ENCODE measurements around the gene FGFBP1. TPM values are rescaled to one million over a fixed set of nuclear protein-coding genes. Genes with fewer than 3 reads are reported as not detected.

FGFBP1 gene
- total and polyA plus RNA-seq, 2 donors (not counting 3 experiments of a cell fraction or from before 2014, with no cell fraction given), result not detected

- H4K20me1 ChIP-seq (replicated peaks; ENCODE audit: control insufficient read depth, extremely low read depth, insufficient read depth, low read length), result no peaks in the 10 kb centered on the region
- H3K27ac ChIP-seq (ENCODE audit: insufficient read depth, low read depth, low read length), result no peak overlapping the region
- intact Hi-C loops (cut with micrococcal nuclease), result no loop called here
- DNase-seq (ENCODE audit: low read depth, low spot score) (no peak), FAIRE-seq (no peak)
- no peaks in the 10 kb centered on the region for H3K27me3 ChIP-seq (ENCODE audit: control insufficient read depth in 2 of 2, insufficient read depth in 2 of 2, low read length in 2 of 2)
- H3K36me3 ChIP-seq (ENCODE audit: control insufficient read depth in 2 of 2, extremely low read depth in 1 of 2, insufficient read depth in 2 of 2, low read length in 2 of 2), result no peaks in the 10 kb centered on the region
- H3K4me2 ChIP-seq (ENCODE audit: insufficient read depth, low read length), result no peak overlapping the region
- dilution Hi-C loops (cut with MboI; ENCODE audit: extremely low pct_ligation_motif_present, low sequenced_read_pairs), result no loop called here
- no peak overlapping the region for H2AFZ ChIP-seq (ENCODE audit: low read depth, low read length)
- no peak overlapping the region for H3K9ac ChIP-seq (replicated peaks; ENCODE audit: extremely low read depth, insufficient read depth, low read length)
- H3K9me1 ChIP-seq (replicated peaks; ENCODE audit: control insufficient read depth, extremely low read depth, insufficient read depth, low read length), result no peaks in the 10 kb centered on the region
- no peak overlapping the region for H3K4me3 ChIP-seq (replicated peaks in 1 of 3; ENCODE audit: insufficient read depth in 1 of 3, low read depth in 1 of 3, low read length in 3 of 3)
- no peak for TF ChIP-seq FOS (IDR thresholded peaks at IDR 0.05; ENCODE audit: borderline replicate concordance, insufficient read depth, low read length)
- no peaks in the 10 kb centered on the region for H3K79me2 ChIP-seq (ENCODE audit: control insufficient read depth, insufficient read depth, low read length)
- BruUV-seq (replicated peaks), result no TSS peak
- no peaks in the 10 kb centered on the region for H3K9me3 ChIP-seq (replicated peaks; ENCODE audit: control insufficient read depth, insufficient read depth, low read length)
- no peaks in the 10 kb centered on the region for H3K4me1 ChIP-seq (ENCODE audit: control insufficient read depth, extremely low read depth, insufficient read depth, low read length)
- ChIA-PET CTCF (interaction anchor here (1.5 to 5.2 kb wide), 5 partner anchors 9 to 300 kb away, joined by 3 to 58 read pairs (median 13); no protein-coding TSS in a partner anchor), POLR2A (no interaction called here)
Observed at GRCh38 chr4:15965325-15965724, 26.8 kb upstream of the FGFBP1 start.

GRCh38 chr4:15964159-15964558 lies 25.6 kb upstream of the FGFBP1 start:
- Histone ChIP-seq H3K4me2 (ENCODE audit: insufficient read depth, low read length) (no peak overlapping the region), H3K27me3 (ENCODE audit: control insufficient read depth in 2 of 2, insufficient read depth in 2 of 2, low read length in 2 of 2) (no peaks in the 10 kb centered on the region), H3K27ac (ENCODE audit: insufficient read depth, low read depth, low read length) (no peak overlapping the region), H3K4me3 (replicated peaks in 1 of 3; ENCODE audit: insufficient read depth in 1 of 3, low read depth in 1 of 3, low read length in 3 of 3) (no peak overlapping the region), H4K20me1 (replicated peaks; ENCODE audit: control insufficient read depth, extremely low read depth, insufficient read depth, low read length) (no peaks in the 10 kb centered on the region), H3K36me3 (ENCODE audit: control insufficient read depth in 2 of 2, extremely low read depth in 1 of 2, insufficient read depth in 2 of 2, low read length in 2 of 2) (no peaks in the 10 kb centered on the region), H3K9me3 (replicated peaks; ENCODE audit: control insufficient read depth, insufficient read depth, low read length) (no peaks in the 10 kb centered on the region), H3K4me1 (ENCODE audit: control insufficient read depth, extremely low read depth, insufficient read depth, low read length) (no peaks in the 10 kb centered on the region), H3K9ac (replicated peaks; ENCODE audit: extremely low read depth, insufficient read depth, low read length) (no peak overlapping the region), H3K79me2 (ENCODE audit: control insufficient read depth, insufficient read depth, low read length) (no peaks in the 10 kb centered on the region), H2AFZ (ENCODE audit: low read depth, low read length) (no peak overlapping the region), H3K9me1 (replicated peaks; ENCODE audit: control insufficient read depth, extremely low read depth, insufficient read depth, low read length) (no peaks in the 10 kb centered on the region)
- ChIA-PET POLR2A (no interaction called here), CTCF (interaction anchor here (0.8 to 5.2 kb wide), 8 partner anchors 11 to 303 kb away, joined by 3 to 58 read pairs (median 5); no protein-coding TSS in a partner anchor)
- intact Hi-C loops (cut with micrococcal nuclease), result no loop called here
- FAIRE-seq, result no peak
- no peak for DNase-seq (ENCODE audit: low read depth, low spot score)
- dilution Hi-C loops (cut with MboI; ENCODE audit: extremely low pct_ligation_motif_present, low sequenced_read_pairs), result no loop called here
- TF ChIP-seq CTCF (IDR thresholded peaks at IDR 0.05; ENCODE audit: extremely low read depth in 1 of 2, insufficient read depth in 1 of 2, low read depth in 1 of 2, low read length in 2 of 2) (no peak), GATA2 (IDR thresholded peaks at IDR 0.05; ENCODE audit: insufficient read depth, insufficient read length, low read depth, low read length) (no peak)
- no TSS peak for BruUV-seq (replicated peaks)
